CD4-positive, alpha-beta T cell treated with Interleukin-4 for 4 hours (primary cell): ENCODE results near the gene RHOF.

Source experiments
- DNase-seq: peaks from one replicate; pipeline ENCODE4 v3.0.0-alpha.2; 2020

RHOF gene

DNA sequence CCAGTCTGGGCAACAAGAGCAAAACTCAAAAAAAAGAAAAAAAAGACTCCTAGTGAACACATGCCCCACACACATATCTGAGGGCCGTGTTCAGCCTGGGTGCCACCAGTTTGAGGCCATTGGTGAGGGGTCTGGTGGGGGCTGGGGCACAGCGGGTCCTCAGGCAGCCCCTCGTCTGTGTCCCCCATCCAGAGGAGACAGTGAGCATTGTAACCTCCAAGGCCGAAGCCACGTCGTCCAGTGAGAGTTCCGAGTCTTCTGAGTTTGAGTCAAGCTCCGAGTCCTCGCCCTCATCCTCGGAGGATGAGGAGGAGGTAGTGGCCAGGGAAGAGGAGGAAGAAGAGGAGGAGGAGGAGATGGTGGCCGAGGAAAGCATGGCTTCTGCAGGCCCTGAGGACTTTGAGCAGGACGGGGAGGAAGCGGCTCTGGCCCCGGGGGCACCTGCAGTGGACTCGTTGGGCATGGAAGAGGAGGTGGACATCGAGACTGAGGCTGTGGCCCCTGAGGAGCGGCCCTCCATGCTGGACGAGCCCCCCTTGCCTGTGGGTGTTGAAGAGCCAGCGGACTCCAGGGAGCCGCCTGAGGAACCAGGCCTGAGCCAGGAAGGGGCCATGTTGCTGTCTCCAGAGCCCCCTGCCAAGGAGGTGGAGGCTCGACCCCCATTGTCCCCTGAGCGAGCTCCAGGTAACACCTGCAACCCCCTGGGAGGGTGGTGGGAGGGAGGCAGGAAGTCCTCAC lies 25.9 kb upstream of the RHOF start:
- DNase-seq: no peak

GRCh38 chr12:121817648-121818043 lies 24.2 kb upstream of the RHOF start:
- no peak for DNase-seq

- no peak for DNase-seq
Observed at GRCh38 chr12:121816925-121817647, 23.6 kb upstream of the RHOF start.

GRCh38 chr12:121815263-121815662 lies 21.8 kb upstream of the RHOF start:
- DNase-seq: no peak

DNA sequence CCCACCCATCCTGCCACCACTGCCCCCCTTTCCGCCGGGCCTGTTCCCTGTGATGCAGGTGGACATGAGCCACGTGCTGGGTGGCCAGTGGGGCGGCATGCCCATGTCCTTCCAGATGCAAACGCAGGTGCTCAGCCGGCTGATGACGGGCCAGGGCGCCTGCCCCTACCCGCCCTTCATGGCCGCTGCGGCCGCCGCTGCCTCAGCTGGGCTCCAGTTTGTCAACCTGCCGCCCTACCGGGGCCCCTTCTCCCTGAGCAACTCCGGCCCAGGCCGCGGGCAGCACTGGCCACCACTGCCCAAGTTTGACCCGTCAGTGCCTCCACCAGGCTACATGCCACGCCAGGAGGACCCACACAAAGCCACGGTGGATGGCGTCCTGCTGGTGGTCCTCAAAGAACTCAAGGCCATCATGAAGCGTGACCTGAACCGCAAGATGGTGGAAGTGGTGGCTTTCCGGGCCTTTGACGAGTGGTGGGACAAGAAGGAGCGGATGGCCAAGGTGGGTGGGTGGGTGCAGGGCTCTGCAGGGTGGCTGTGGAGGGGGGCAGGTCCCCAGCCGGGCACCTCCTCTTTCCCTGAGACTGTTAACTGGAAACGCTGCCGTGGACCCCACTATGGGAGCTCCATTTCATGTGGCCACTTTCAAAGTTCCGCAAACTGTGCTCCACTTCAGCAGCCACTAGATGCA lies 21.1 kb upstream of the RHOF start:
- no peak for DNase-seq

DNA sequence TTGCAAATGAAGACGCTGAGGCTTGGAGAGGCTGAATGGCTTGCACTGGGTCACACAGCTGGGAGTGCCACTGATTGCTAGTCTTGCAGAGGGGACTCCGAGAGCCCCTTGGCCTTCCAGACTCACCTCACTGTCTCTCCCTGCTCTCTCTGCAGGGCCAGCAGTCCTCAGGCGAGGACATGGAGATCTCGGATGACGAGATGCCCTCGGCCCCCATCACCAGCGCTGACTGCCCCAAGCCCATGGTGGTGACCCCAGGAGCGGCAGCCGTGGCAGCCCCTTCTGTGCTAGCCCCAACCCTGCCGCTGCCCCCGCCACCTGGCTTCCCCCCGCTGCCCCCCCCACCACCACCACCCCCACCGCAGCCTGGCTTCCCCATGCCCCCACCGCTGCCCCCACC lies 20.5 kb upstream of the RHOF start:
- DNase-seq: no peak

DNA sequence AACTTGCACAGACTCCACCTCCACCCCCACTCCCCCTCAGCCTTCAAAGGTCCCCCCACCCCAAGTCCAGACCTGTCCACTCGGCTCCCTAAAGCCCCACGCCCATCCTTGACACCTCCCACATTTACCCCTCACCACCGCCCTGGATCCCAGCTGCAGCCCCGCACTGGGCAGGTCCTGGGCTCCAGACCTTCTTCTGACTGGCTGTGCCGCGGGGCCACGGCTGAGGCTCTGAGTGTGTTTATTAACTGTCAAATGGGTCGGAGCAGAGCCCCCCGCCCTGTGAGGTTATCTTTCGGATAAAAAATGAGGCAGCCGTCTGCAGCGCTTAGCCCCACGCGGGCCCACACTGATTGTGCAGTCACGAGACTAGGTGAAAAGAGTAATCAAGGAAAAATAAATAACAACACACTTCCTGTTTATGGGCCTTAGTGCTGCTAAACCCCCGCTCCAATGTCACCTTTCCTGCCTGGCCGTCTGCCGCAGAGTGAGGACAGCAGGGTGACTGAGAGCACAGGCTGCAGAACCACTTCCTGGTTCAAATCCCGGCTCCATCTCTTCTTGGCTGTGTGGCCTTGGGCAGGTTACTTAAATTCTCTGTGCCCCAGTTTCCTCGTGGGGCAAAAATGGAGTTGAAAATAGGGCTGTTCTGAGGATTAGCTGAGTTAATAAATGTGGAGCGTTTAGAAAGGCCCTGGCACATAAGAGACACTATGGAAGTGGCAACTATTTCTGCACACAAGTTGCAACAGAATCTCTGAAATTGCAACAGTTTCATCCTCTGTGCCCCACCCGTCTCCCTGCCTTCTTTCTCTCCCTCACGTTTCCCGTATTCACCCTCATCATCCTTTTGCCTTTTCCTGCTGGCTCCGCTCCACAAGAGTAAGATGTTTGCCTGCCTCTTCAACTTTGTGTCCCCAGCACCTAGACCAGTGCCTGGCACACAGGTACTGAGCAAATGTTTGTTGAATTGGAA lies 19.7 kb upstream of the RHOF start:
- no peak for DNase-seq

GRCh38 chr12:121812320-121812871 lies 18.9 kb upstream of the RHOF start:
- no peak for DNase-seq

DNA sequence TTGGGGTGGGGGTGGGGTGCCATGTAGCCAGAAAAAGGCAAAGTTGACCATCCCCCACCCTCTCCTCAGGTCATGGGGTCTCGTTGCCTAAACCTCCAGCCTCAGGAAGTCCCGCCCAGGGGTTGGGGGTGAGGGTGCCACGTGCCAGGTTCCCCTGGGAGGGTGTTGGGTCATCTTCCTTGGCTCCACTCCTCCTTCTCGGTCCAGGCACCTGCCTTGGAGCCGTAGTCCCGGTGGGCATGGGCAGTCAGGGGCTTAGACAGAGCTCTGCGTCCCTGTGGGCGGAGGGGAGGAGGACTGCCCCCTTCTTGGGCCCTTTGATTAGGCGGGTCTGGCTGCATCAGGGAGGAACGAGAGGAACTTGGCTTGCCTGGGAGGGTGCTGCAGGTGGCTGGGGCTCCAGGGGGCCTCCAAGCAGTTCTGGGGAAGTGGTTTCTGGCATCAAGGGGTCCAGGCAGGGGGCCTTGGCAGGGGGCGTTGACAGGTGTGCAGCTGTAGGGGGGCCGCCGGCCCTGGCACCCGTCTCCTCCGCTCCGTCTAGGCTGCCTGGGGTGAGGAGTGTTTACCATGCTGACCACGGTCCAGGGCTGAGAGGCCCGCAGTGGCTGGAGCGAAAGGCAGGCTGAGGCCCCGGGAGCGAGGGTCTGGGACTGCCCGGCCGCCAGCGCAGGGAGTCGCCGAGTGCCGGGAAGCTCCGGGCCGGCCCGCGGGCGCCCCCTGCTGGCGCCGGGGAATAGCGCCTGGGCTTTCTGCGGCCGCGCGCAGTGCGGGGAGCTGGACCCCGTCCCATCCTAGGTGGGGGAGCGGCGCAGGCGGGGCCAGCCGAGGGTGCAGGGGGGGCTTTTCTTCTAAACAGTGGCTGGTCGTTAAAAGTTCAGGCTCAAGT lies 18.2 kb upstream of the RHOF start:
- no peak for DNase-seq

GRCh38 chr12:121810833-121811433 lies 17.4 kb upstream of the RHOF start:
- DNase-seq: no peak

- DNase-seq: no peak
Observed at GRCh38 chr12:121810234-121810817, 16.8 kb upstream of the RHOF start.

- no peak for DNase-seq
Observed at GRCh38 chr12:121809712-121810116, 16.2 kb upstream of the RHOF start.

GRCh38 chr12:121808623-121809022 lies 15.1 kb upstream of the RHOF start:
- no peak for DNase-seq

- no peak for DNase-seq
Observed at GRCh38 chr12:121807642-121808347, 14.3 kb upstream of the RHOF start.

- DNase-seq: no peak
Observed at GRCh38 chr12:121806546-121807423, 13.3 kb upstream of the RHOF start.

DNA sequence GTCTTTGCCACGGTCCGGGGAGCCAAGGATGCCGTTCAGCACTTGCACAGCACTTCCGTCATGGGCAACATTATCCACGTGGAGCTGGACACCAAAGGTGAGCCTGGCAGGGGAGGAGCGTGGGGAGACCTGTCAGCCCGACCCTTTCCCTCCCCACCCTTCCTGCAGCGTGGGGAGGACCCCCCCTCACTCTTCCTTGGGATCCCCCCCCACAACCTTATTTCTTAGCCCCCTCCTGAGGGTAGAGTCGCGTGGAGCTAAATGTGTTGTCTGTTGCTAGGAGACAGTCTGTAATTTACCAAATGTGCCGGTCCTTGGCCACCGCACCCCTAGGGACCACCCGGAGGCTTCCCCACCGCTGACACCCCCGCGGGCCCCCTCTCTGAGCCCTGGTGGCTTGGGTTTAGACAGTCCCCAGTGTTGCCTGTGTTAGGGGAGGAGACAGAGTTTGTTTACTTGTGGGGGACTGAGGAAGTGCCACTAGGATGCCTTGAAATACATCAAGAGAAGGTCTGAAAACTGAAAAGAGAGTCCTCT lies 12.6 kb upstream of the RHOF start:
- DNase-seq: no peak

DNA sequence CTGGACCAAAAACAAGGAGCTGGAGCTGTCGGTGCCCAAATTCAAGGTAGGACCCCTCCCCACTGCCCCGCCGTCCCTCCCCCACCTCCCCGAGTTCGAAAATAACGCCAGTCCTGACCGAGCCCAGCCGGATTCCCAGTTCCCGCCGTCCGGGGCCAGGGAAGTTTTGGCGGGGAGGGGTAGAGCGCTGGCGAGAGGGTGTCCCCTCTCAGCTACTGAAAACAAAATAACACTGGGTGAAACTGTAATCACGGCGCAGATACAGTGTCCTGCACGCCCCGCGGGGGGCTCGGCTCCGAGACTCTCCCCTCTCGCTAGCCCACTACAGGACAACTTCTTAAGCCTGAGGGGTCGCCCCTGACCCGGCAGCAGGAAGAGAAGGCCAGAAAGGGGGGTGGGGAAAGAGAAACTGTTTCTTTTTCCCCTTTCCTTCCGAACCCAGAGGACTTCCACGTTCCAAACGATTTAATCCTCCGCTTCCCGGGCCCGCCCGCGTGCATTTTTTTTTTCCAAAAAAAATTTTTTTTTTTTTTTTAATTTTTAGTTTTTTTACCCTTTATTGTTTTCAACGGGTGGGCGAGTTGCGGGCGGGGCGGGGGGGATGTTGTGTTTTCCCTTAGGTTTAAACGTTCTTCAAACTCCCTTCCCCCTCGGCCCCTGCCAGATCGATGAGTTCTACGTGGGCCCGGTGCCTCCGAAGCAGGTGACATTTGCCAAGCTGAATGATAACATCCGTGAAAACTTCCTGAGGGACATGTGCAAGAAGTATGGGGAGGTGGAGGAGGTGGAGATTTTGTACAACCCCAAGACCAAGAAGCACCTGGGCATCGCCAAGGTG lies 11.9 kb upstream of the RHOF start:
- DNase-seq: no peak
